ENCODE data around the gene SREBF2. TPM values are rescaled to one million over a fixed set of nuclear protein-coding genes. Genes with fewer than 3 reads are reported as not detected.

SREBF2 gene
- total and polyA plus RNA-seq, 2 donors (not counting 3 experiments of a cell fraction or from before 2014, with no cell fraction given) = 101 to 136 TPM

DNA sequence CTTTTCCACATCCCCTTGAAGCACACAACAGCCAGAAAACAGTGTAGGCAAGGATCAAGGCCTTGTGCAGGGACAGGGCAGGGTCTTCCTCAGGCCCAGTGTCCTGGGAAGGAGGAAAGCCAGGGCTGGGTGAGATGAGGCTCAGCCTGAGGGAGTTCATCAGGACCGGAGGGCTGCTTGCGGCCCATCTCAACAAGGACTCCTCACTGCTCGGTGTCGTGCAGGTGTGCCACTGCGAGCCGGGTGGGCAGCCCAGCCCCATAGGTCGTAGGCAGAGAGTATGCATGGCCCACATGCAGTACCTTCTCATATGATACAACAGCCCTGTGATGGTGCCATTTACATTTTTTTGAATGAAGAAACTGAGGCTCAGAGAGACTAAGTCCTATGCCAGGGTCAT, 69.1 kb downstream of the SREBF2 start:
- H2AFZ ChIP-seq (ENCODE audit: low read depth, low read length) = no peak overlapping the region
- H3K27ac ChIP-seq (ENCODE audit: insufficient read depth, low read depth, low read length) = no peak overlapping the region
- DNase-seq (ENCODE audit: low read depth, low spot score) (no peak), FAIRE-seq (no peak)
- ChIA-PET CTCF (no interaction called here), POLR2A (interaction anchor here (0.6 kb wide), 1 partner anchor 231 kb away, joined by 4 read pairs; no protein-coding TSS in a partner anchor)
- no peak overlapping the region for H3K4me2 ChIP-seq (ENCODE audit: insufficient read depth, low read length)
- H3K9me1 ChIP-seq (replicated peaks; ENCODE audit: control insufficient read depth, extremely low read depth, insufficient read depth, low read length) = no peaks in the 10 kb centered on the region
- H3K4me3 ChIP-seq (replicated peaks in 1 of 3; ENCODE audit: insufficient read depth in 1 of 3, low read depth in 1 of 3, low read length in 3 of 3) = no peak overlapping the region
- no peak overlapping the region for H3K9ac ChIP-seq (replicated peaks; ENCODE audit: extremely low read depth, insufficient read depth, low read length)
- H4K20me1 ChIP-seq (replicated peaks; ENCODE audit: control insufficient read depth, extremely low read depth, insufficient read depth, low read length) = no peaks in the 10 kb centered on the region
- no TSS peak for BruUV-seq (replicated peaks)
- H3K36me3 ChIP-seq (ENCODE audit: control insufficient read depth in 2 of 2, extremely low read depth in 1 of 2, insufficient read depth in 2 of 2, low read length in 2 of 2) = peaks cover 26 to 57% of the 10 kb centered on the region in 2 experiments
- no peaks in the 10 kb centered on the region for H3K9me3 ChIP-seq (replicated peaks; ENCODE audit: control insufficient read depth, insufficient read depth, low read length)
- no peaks in the 10 kb centered on the region for H3K4me1 ChIP-seq (ENCODE audit: control insufficient read depth, extremely low read depth, insufficient read depth, low read length)
- TF ChIP-seq POLR2A (IDR thresholded peaks at IDR 0.05; ENCODE audit: low read depth, low read length) (no peak), JUN (IDR thresholded peaks at IDR 0.05; ENCODE audit: borderline replicate concordance, insufficient read depth, insufficient read length, low read depth) (no peak), EZH2 (IDR thresholded peaks at IDR 0.05; ENCODE audit: borderline replicate concordance, low read depth, low read length, severe bottlenecking) (no peak), GATA2 (IDR thresholded peaks at IDR 0.05; ENCODE audit: insufficient read depth, insufficient read length, low read depth, low read length) (no peak), POLR2AphosphoS5 (IDR thresholded peaks at IDR 0.05; ENCODE audit: insufficient read depth, low read depth, low read length) (no peak), MYC (IDR thresholded peaks at IDR 0.05; ENCODE audit: low read depth, low read length) (no peak), MAX (IDR thresholded peaks at IDR 0.05; ENCODE audit: insufficient read depth, insufficient read length) (no peak), FOS (IDR thresholded peaks at IDR 0.05; ENCODE audit: borderline replicate concordance, insufficient read depth, low read length) (no peak)
- TF ChIP-seq, protein P1, sequence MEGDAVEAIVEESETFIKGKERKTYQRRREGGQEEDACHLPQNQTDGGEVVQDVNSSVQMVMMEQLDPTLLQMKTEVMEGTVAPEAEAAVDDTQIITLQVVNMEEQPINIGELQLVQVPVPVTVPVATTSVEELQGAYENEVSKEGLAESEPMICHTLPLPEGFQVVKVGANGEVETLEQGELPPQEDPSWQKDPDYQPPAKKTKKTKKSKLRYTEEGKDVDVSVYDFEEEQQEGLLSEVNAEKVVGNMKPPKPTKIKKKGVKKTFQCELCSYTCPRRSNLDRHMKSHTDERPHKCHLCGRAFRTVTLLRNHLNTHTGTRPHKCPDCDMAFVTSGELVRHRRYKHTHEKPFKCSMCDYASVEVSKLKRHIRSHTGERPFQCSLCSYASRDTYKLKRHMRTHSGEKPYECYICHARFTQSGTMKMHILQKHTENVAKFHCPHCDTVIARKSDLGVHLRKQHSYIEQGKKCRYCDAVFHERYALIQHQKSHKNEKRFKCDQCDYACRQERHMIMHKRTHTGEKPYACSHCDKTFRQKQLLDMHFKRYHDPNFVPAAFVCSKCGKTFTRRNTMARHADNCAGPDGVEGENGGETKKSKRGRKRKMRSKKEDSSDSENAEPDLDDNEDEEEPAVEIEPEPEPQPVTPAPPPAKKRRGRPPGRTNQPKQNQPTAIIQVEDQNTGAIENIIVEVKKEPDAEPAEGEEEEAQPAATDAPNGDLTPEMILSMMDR (IDR thresholded peaks at IDR 0.05; ENCODE audit: extremely low read depth in 1 of 2, insufficient read depth in 1 of 2, low read depth in 1 of 2, low read length in 2 of 2) = no peak
- no peaks in the 10 kb centered on the region for H3K27me3 ChIP-seq (ENCODE audit: control insufficient read depth in 2 of 2, insufficient read depth in 2 of 2, low read length in 2 of 2)
- H3K79me2 ChIP-seq (ENCODE audit: control insufficient read depth, insufficient read depth, low read length) = no peaks in the 10 kb centered on the region
- dilution Hi-C loops (cut with MboI; ENCODE audit: extremely low pct_ligation_motif_present, low sequenced_read_pairs) = no loop called here
- intact Hi-C loops (cut with micrococcal nuclease) = no loop called here

Data from endothelial cell of umbilical vein (primary cell).